GM10847 (cell line): ENCODE results near the gene CRY2.
A peak's percentile ranks its signal among the peaks of the same experiment; 100 is the strongest.

Experiments used
- POLR2A ChIP-seq: IDR thresholded peaks from 2 replicates; pipeline ENCODE4 v1.6.1; 2011; ENCODE audit not compliant: insufficient read length; ENCODE audit errors: extremely low read depth

CRY2 gene

DNA sequence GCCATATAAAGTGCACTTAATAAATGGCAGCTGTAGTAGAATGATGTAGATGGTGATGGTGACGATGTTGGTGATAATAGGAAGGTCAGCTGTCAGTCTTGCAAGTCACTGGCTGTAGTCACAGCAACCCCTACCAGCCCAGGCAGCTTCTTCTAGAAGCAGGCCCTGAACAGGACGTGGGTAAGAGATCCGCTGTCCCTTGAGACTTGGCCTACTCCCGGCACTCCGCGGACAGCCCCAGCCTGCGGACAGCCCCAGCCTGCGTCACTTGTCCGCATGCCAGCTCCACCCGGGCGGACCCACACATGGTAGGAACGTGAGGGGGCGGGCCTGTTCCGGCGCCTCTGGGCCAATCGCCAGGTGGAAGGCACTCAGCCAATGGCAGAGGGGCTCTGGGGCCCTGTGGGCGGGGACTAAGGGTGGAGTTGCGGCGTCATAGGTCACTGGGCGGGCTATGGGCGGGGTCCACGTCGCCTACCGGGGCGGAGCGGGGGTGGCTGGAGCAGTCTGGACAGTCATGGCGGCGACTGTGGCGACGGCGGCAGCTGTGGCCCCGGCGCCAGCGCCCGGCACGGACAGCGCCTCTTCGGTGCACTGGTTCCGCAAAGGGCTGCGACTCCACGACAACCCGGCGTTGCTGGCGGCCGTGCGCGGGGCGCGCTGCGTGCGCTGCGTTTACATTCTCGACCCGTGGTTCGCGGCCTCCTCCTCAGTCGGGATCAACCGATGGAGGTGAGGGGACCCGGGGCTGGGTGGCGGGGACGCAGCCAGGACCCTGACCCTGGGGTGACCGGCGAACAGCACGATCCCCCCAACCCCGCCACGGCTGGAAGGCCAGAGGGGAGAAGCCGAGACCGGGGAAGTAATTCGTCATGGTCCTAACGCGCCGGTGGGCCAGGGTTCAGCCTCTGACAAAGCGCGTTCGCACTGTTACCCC lies at the start of gene CRY2:
TSS of gene CRY2 (plus strand) at position 502 of the 937 bp plus-strand sequence. CDS start at position 518, 16 bp downstream.
- TF ChIP-seq POLR2A, result peak; percentile 89

DNA sequence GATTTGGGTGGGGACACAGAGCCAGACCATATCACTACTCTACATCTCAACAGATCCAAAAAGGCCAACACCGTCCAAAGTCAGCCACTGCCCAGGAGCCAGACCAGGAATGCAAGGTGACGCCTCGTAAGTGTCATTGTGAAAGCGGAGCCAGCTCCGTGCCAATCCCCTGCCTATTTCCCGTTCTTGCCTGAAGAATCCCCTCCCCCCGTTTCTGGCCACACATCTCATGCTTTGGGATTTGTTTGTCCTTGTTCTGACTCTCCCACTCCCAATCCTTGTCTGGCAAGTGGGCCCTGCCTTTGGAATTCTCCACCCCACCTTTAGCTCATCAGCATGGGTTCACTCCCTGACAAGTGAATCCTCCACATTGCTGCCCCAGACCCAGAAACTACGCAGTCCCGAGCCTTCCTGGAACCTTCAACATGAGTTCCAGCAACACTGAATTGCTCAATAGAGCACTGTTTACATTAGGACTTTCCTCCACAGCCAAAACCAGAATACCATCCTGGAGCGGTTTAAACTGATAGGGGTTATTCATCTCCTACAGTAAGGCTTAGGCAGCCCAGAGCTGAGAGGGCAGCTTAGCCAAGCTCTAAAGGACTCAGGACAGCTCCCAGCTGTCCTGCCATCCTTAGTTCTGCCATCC lies 48.4 kb upstream of the CRY2 start:
- no peak for TF ChIP-seq POLR2A

DNA sequence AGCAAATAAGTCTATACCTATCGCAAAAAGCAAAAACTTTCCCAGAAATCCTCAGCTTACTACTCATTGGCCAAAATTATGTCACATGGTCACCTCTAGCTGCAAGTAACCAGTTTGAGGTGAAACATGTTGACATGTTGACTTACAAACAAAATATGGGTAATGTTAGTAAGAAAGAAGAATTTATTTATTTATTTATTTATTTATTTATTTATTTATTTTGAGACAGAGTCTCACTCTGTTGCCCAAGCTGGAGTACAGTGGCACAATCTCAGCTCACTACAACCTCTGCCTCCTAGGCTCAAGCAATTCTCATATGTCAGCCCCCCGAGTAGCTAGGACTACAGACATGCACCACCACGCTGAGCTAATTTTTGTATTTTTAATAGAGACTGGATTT lies 47.7 kb upstream of the CRY2 start:
- TF ChIP-seq POLR2A, result no peak

DNA sequence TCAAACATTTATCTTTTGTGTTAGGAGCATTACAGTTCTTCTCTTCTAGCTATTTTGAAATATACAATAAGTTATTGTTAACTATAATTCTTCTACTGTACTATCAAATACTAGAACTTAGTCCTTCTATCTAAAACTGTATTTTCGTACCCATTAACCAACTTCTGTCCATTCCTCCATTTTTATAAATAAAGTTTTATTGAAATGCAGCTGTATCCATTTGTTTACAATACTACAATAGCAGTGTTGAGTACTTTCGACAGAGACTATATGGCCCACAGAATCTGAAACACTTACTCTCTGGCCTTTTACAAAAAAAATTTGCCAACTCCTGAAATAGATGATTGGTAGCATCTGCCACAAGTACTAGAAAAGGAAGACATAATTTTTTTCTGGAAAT lies 47.0 kb upstream of the CRY2 start:
- no peak for TF ChIP-seq POLR2A

GRCh38 chr11:45801723-45802315 lies 45.5 kb upstream of the CRY2 start:
- TF ChIP-seq POLR2A, result no peak

DNA sequence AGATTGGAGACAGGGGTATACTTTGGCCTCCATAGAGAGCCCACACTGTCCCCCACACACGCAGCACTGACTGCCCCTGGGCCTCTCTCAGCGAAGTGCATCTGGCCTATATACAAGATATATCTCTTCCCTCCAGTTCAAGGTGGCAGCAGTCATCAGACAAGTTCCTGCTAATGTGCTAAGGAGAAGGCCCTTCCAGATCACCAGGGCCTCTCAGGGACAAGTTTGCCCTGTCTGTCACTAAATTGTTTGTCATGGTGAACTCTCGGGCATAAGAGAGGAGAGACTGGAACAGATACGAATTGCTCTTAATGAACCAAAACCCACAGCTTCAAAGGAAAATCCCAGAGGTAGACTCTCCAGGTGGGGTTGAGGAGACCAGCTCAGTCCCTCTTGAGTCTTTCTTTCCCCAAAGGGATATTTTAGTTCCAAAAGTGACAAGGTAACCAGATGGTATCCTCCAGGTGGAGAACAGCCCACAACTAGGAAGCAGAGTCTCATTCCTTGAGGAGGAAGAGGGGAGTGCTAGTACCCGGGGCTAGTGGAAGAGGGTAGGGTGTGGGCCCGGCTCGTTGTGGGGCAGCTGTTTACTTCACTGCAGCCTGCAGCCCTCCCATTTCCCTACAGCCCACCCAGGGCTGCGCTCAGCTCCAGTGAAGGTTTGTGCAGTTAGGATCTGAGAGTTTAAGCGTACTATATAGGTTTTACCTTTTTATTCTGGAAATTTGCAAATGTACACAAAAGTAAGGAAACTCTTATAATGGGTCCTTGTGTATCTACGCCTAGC lies 44.6 kb upstream of the CRY2 start:
- no peak for TF ChIP-seq POLR2A

DNA sequence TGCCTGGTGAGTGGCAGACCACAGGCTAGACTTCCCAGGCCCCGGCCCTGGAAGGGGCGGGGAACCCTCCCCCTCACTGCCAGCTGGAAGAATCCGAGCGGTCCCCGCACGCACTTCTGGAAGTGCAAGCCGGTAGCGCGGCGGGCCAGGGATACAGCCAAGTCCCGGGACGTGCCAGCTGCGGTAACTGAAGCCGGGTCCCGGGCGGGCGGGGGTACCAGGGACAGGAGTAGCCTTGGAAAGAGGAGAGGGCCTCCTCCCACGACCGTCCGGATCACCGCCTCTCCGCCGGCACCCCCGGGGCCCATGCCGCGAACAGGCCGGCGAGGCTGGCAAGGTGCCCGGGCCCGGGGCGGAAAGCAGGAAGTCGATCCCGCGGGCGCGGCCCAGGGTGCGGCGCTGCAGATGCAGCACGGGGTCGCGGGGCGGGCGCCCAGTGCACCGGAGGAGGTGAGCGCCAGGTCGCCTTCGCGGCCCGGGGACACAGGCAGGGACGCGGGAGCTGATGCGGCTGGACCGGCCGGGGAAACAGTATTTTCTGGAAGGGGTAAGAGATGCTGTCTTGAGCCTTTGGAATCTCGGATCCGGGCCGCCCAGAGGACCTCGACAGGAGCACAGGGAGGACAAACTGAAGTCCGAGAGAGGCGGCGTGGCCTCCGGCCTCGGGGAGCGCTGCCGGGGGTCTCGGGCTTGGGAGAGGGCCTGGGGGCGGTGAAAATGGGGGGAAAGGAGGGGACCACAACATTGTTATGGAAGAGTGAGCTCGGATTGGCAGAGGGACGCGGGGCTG lies 43.1 kb upstream of the CRY2 start:
- no peak for TF ChIP-seq POLR2A

DNA sequence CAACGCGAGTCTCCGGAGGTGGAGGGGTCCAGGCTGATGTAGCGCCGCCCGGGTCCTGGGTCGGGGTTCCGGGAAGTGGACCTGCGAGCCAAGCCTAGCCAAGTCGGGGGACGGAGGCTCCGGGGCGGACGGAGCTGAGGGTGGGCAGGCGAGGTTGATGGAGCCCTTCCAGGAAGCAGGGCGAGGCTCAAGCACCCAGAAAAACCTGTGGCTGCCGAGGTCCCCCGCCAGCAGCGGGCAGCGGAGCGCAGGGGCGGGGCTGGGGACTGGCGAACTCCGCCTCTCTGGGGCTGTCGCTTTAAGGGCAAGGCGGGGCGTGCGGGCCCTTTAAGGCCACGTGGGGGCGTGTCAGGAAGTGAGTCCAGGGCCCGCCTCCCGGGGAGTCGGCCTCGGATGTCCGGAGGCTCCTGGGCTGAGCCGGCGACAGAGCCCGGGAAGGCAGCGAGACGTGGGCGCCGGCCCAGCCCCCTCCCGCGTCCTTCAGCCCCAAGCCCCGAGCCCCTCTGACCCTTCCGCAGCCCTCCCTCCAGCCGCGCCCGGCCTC lies 42.4 kb upstream of the CRY2 start, which contains the start of gene SLC35C1:
TSS of gene SLC35C1 (plus strand) at position 389 of the 544 bp plus-strand sequence. CDS start 653 bp downstream, outside the sequence.
- peak; percentile 77 for TF ChIP-seq POLR2A

- TF ChIP-seq POLR2A, result no peak
These were observed 41.8 kb upstream of the CRY2 start for GRCh38 chr11:45805305-45806071.

DNA sequence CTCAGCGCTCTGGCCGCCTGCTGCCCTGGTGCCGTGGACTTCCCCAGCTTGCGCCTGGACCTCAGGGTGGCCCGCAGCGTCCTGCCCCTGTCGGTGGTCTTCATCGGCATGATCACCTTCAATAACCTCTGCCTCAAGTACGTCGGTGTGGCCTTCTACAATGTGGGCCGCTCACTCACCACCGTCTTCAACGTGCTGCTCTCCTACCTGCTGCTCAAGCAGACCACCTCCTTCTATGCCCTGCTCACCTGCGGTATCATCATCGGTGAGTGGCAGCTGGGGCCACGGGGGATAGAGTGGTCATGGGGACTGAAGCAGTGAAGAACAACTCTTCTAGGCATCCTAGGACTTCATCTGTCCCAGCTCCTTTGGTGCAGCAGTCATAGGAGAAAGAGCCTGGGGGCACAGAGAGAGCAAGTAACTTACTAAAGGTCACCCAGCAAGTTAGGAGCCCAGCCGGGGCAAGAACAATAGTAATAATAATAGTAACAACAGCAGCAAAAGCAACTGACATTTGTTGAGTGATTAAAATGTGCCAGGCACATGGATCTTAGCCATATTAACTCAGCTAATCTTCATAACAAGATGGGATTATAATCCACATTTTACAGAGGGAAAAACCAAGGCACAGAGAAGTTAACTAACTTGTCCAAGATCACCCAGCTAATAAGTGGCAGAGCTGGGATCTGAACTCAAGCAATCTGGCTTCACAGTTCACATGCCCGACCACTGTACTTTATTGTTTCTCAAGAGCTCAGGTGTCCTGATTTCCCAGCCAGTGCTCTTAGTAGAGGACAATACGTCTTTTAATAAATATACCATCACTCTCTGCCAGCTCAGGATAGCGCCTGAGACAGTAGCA lies 41.0 kb upstream of the CRY2 start:
- no peak for TF ChIP-seq POLR2A

DNA sequence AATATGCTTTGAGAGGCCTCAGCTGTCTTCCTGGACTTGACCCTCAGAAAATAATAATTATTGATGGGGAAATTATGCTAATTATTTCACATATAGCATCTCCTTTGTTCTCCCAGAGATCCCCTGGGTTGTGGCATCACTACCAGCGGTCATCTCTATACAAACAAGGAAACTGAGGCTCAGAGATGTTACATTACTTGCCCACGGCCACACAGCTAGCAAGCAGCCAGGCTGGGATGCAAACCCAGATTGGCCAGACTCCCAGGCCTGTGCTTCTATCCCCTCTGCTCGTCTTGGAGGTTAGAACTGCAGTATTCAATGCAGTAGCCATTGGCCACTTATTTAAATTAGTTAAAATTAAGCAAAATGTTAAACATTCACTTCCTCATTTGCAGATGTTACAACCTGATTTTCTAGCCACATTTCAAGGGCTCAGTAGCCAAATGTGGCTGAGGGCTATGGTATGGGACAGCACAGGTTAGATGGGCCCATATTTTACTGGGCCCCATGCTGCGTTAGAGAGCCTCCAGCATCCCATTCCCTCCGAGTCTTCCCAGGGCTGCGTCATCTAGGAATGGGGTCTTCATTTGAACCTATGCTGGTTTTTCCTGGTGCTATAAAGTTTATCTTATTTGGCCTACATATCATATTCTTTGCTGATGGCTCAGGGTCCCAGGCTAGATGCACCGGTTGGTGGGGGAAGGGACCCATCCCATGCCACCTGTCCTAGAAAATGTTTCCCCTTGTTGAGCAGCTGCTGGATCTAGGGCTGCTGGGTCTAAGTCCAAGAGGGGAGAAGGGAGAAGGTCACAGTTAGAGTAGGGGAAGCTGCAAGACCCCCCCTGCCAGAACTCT lies 40.1 kb upstream of the CRY2 start:
- TF ChIP-seq POLR2A, result no peak
